ENCODE data around the gene MAPK8.

Gene MAPK8

DNA sequence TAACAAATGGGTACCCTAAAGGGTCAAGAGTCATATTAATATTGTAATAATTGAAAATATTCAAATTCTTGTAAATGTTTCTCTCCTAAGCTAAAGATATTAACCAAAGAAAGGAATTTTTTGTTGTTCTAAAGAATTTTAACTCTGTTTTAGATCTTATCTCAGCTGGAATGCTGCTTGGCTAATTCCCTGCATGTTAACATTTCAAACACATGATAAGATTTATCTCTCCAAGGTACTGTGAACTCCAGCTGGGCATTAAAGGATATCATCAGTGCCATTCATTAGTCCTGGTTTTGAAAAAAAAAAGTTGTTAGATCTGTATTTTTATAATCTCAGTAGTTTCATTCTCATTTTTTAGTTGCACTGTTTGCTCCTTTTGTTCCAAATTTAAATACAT, 76.9 kb downstream of the MAPK8 start:
- no peak for DNase-seq (ENCODE audit: low read depth in 2 of 2)

DNA sequence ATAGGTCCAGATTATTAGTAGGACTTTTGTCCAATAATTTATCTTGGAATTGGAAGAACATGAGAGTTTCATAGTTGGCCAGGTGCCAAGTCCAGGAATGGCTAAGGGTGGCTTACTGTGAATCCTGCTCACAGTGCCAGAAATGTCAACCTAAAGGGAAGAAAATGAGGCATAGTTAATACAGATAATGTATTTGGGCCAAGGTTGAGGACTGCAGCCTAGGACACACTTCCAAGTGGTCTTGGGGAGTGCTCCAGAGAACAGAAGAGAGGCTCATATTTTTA, 78.2 kb downstream of the MAPK8 start:
- no peak for DNase-seq (ENCODE audit: low read depth in 2 of 2)

DNA sequence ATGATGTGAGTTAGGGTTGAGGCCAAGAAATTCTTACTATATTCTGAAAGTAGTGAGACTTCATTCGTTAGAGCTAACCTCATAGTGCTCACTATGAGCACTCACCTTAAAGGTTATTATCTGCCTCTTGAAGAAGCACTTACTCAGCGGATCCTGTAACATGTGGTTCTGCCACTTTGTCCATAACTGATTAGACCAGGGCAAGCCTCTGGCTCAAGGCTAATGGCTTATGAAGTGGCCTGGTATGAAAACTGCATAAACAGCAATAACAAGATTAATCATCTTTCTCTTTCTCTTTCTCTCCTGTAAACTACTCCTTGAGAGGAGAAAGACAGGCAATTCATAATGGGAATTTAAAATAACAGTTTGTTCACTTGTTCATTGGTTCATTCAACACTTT, 82.8 kb downstream of the MAPK8 start:
- no peak for DNase-seq (ENCODE audit: low read depth in 2 of 2)

DNA sequence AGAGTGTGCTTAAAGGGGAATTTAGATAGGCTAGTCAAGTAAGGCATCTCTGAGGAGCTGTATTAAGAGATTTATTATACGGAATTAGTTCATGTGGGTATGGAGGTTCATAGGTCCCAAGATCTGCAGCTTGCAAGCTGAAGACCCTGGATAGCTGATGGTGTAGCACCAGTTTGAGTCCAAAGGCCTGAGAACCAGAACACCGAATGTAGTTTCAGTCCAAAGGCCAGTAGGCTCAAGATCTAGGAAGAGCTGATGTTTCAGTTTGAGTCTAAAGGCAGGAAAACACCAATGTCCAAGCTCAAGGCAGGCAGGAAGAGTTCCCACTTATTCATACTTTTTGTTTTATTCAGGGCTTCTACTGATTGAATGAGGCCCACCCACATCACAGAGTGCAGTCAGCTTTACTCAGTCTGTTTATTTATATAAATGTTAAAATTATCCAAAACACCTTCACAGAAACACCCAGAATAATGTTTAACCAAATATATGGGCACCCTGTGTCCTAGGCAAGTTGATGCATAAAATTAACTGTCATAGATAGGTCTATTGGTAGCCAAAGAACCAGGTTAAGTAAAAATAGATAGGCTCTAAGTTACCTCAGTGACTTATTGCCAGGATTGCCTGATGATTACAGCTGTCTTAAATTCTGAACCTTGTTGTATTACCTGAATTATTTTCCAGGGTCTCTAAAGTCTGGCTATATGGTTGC, 83.5 kb downstream of the MAPK8 start:
- DNase-seq (ENCODE audit: low read depth in 2 of 2) = no peak

DNA sequence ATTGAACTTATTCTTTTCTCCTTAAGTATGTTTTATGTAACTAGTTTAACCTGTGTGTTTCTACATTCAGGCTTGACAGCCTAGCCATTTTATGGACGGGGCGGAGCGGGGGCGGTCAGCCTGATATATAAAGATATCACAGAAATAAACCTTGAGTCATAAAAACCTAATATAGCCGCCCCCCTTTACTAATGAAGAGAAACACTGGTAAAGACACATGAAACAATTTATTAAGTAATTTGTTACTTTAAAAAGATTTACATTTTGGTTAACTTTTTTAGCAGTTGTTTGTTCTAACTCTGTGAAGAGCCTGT, 84.0 kb downstream of the MAPK8 start:
- DNase-seq (ENCODE audit: low read depth in 2 of 2) = no peak

DNA sequence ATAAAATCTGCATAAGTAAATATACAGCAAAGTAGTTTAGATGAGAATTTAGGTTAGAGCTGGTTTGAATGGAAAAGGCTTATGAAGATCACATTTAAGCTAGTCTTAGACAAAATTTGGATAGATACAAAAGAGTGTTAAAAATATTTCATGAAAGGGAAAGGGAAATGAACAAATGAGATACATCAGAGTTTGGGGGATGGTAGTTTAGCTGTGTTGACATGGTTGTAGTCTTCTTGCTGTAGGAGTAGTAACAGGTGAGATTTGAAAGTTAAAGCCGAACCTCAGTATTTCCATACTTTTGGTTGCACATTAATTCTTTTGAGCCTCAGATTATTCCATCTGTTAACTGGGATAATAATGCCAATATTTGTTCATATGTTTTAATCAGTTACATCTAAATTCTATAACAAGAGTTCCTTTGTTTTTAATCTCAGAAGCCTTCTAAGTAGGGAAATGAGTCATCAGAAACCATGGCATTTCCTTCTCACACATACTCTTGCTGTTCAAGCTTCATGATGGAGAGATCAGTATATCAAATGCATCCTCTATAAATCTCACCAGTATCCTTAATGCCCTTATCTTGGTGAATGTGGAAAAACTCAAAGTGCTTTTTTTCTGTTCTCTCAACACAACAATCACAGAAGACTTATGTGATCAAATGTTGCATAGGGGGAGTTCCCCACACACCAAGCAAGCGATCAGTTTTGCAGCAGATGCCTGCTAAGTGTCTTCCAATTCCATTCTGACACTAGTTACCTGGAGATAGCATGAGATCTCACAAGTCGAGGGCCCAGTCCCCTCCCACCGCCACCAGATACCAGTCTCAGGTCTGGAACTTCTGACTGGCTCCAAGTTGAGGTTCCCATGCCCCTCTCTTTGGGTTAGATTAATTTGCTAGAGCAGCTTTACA, 84.7 kb downstream of the MAPK8 start:
- no peak for DNase-seq (ENCODE audit: low read depth in 2 of 2)

DNA sequence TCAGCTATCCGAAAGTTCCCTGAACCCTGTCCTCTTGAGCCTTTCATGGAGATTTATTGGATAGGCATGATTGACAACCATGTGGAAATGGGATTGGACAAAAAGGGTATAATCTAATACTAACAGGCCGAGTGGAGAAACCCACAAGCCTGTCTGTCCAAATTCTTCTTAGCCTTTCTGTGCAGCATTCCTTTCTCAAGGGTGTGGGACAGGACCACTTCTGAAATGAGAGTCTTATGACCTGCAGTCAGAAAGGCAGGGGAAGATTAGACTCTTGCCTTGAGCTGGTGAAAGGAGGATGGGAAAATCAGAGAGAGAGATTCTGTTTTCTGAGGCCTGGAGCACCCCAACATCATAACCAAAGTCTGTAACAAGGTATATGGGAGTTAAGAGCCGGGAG, 85.5 kb downstream of the MAPK8 start:
- DNase-seq (ENCODE audit: low read depth in 2 of 2) = no peak

DNA sequence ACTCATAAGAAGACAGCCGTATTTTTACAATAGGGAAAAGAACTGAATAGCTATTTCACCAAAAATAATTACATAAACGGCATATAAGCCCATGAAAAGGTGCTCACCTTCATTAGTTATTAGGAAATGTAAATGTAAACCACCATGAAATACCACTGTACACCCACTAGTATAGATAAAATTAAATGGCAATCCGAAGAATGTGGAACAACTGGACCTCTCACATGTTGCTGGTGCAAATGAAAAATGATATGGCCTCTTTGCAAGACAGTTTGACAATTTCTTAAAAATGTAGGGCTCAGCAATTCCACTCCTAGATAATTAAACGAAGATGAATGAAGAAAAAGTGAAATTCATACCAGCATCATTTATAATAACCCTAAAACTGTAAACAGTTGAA, 91.8 kb downstream of the MAPK8 start:
- DNase-seq (ENCODE audit: low read depth in 2 of 2) = no peak

DNA sequence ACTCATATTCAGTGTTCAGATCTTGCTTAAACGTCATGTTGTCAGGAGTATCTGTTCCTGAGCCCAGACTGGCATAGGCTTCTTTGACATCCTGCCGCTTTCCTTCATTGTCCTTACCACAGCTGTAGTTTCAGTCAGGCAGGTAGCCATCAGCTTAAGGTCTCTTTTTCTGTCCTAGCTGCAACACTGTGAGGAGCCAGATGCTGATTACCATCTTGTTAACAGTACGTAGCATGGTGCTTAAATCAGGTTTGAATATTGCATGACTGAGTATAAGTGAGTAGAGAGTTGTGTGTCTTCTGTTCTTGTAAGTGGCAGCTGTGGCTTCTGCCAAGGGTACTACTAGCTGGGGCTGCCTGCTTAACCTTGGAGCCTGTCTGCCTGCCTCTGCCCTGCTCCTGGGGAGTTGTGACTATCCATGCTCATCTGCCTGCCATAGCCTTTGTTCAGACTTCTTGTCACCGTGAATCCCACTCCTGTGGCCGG, 92.6 kb downstream of the MAPK8 start:
- no peak for DNase-seq (ENCODE audit: low read depth in 2 of 2)

DNA sequence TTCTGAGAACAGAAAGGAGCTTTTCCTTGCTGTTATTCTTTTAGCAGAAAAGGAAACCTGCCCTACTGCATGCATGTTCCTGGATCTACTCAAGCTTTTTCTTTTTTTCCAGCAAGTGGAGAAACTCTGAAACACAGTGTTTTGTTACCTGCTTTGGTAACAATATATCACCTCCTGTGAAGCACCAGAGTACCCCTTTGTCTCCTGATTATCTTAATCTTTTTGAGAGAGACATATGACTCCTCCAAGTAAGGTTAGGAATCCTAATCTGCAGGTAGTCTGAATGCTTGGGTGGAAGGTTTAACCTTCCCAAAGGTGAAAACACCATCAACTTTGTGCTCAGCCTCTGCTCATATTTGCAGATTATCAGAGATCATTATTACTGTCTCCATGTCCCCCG, 93.1 kb downstream of the MAPK8 start:
- DNase-seq (ENCODE audit: low read depth in 2 of 2) = no peak

DNA sequence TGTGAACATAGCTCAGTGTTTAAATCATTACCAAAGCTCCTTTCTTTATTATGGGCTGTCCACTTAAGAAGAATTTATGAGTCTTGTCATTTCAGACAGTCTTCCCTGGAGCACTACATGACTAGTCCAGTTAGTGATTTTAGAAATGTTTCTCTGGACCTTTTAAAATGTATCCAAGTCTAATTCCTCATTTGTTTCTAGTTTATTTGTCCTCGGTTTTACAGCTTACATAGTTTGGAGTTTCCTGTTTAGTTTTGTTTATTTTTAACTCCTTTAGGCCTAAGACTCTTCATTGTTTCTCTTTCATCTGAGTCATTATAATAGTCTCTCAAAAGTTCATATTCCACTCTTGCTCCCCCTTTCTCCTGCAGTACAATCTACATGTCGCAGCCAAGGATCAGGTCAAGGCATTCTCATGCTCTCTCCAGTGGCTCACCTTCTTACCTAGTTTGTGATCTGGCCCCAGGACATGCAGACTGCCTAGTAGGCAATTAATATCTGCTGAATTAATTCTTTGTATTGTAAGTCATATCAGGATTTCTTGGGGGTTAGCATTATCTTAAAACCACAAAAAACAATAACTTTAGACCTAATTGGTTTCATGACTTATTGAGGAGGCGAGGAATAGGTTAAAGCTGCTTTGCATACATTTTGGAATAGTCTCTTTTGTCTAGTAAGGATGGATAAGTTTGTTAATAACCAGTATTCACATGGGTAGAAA, 93.8 kb downstream of the MAPK8 start:
- no peak for DNase-seq (ENCODE audit: low read depth in 2 of 2)

DNA sequence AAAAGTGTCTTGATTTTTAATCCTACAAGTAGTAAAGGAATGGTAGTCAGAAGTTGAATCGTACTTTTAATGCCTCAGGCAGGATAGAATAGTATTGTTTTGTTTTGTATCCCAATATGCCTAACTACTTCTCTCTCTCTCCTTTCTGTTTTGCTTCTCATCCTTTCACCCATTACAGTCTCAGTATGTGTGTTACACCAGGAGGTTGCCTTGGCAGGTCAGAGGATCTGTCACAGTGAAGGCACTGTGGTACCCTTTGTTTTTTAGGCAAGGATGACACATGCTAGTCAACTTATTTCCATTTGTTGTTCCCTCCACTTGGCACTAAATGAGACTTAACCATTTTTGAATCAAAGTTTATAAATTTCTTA, 94.4 kb downstream of the MAPK8 start:
- no peak for DNase-seq (ENCODE audit: low read depth in 2 of 2)

DNA sequence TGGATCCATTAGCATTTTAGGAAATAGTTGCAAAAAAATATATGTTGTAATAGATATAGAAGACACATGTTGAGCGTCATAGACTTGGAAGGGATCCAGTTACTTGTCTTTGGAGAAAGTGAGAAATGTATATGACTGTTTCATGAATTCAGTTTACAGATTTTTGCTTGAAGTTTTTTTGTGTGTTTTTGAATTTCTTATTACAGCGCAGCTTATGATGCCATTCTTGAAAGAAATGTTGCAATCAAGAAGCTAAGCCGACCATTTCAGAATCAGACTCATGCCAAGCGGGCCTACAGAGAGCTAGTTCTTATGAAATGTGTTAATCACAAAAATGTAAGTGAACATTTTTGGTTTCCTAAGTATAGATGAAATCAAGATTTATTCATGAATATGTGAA, 98.2 kb downstream of the MAPK8 start:
- DNase-seq (ENCODE audit: low read depth in 2 of 2) = no peak

DNA sequence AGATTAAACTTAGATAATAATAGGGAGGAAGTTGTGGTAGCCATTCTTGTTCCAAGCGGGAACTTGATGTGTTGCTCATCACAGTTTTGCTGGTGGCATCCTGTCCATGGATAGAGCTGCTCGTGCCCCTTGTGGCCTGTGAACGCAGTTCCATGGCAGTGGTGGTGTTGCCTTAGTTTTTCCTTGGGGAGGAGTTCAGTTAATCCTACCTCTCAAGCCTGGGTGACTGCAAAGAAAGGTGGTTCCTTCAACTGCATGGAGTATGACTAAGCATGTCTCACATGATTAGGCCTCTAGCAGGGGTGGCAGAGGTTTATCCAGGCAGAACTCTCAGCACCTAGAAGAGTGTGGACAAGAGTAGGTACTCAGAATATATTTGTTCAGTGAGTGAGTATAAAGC, 99.7 kb downstream of the MAPK8 start:
- DNase-seq (ENCODE audit: low read depth in 2 of 2) = no peak

DNA sequence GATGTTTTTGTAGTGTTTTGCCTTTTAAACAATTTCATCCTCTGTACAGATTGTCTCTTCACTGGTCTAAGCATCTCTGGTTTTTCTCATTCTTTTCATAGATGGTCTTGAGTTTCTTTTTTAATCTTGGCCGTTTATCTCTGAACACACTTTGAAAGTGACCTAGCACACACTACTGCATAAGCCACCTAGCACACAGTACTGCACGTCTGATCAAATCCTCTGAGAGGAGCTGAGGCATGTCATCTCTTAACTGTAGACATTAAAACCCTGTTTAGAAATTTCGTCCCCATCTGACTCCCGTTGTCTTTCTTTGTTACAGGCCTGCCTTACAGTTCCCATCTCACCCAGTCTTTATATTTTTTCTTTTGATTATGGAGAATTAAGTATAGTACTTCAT, 100.2 kb downstream of the MAPK8 start:
- no peak for DNase-seq (ENCODE audit: low read depth in 2 of 2)

DNA sequence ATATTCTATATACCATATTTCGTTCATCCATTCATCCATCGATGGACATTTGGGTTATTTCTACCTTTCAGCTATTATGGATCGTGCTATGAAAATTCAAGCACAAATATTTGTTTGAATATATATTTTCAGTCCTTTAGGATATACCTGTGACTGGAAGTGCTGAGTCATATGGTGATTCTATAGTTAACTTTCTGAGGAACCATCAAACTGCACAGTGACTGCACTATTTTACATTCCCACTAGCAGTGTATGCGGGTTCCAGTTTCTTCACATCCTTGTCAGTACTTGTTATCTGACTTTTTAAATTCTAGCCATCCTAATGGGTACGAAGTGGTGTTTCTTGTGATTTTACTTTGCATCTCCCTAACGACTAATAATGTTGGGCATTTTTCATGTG, 104.0 kb downstream of the MAPK8 start:
- no peak for DNase-seq (ENCODE audit: low read depth in 2 of 2)

DNA sequence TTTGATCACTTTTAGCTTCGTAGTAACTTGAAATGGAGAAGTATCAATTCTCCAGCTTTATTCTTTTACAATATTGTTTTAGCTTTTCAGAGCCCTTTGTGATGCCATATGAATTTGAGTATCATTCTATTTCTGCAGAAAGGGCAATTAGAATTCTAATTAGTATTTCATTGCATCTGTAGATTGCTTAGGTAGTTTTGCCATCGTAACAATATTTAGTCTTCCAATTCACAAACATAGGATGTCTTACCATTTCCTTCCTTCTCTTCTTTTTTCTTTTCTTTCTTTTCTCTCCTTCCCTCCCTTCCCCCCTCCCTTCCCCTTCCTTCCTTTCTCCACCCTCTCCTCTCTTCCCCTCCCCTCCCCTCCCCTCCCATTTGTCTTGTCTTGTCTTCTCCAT, 105.0 kb downstream of the MAPK8 start:
- DNase-seq (ENCODE audit: low read depth in 2 of 2) = no peak

DNA sequence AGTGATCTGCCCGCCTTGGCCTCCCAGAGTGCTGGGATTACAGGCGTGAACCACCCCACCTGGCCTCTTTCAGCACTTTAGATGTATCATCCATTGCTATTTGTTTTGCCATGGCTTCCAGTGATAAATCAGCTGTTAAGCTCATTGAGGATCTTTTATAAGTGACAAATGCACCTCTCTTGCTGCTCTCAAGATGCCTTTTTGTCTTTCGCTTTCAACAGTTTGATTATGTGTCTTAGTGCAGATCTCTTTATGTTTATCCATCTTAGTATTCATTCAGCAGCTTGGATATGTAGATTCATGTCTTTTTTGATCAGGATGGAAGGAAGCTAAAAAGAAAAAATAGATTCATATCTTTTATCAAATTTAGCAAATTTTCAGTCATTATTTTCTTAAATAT, 105.6 kb downstream of the MAPK8 start:
- no peak for DNase-seq (ENCODE audit: low read depth in 2 of 2)

DNA sequence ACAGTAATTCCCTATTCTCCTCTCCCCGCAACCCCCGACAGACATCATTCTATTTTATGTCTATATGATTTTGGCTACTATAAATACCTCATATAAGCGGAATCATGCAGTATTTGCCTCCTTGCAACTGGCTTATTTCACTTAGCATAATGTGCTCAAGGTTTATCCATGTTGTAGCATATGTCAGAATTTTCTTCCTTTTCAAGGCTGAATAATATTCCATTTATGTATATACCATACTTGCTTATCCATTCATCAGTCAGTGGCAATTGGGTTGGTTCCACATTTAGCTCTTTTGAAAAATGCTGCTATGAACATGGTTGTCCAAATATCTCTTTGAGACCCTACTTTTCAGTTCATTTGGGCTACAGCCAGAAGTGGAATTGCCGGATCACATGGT, 106.5 kb downstream of the MAPK8 start:
- no peak for DNase-seq (ENCODE audit: low read depth in 2 of 2)

DNA sequence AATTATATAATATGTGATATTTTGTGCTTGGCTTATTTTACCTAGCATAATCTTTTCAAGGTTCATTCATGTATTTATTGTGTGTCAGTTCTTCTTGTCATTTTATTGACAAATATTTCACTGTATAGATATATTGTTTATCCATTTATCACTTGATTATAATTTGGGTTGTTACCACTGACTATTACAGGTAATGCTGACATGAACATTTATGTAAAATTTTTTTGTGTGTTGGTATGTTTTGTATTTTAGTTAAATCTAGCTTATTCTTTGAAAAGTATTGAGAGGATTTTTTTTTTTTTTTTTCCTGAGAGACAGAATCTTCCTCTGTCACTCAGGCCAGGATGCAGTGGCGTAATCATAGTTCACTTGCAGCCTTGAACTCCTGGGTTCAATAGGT, 107.7 kb downstream of the MAPK8 start:
- DNase-seq (ENCODE audit: low read depth in 2 of 2) = no peak

DNA sequence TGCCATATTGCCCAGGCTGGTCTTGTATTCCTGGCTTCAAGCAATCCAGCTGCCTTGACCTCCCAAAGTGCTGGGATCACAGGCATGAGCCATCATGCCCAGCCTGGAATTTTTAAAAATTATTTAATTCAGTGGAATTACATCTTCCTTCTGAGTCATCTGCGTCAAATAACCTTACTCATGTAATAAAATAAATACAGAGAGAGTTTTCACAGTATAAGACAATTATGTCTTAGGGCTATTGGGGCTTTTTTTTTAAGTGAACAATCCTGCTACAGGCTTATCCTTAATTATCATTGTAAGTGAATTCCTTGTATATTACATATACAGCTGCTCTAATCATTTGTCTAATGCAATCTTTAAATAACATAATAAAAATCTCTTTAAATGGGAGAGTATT, 108.3 kb downstream of the MAPK8 start:
- DNase-seq (ENCODE audit: low read depth in 2 of 2) = no peak

DNA sequence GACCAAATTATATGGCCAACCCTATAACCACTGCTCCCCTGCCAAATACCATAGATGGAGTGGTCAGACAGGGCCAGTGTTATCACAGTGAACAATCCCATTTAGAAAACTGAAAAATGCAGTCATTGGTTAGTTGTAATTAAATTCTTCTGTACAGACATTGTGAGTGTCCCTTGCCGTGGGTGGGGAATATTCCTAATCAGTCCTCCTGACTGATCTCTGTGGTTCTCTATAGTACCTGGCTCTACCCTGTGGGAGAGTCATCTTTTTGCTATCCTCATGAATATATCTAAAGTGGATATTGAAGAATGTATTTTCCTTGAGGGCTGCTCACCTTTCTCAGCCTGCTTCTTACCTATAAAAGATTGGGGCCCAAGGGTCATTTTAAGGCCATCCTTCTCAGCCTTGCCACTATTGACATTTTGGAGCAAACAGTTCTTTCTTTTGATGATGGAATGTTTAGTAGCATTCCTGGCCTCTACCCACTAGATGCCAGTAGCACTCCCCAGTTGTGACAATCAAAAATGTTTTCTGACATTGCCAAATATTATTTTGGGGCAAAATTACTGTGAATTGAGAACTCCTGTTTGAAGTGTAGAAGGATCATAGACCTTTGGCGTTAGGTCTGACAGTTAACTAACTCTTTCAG, 110.2 kb downstream of the MAPK8 start:
- DNase-seq (ENCODE audit: low read depth in 2 of 2) = no peak

DNA sequence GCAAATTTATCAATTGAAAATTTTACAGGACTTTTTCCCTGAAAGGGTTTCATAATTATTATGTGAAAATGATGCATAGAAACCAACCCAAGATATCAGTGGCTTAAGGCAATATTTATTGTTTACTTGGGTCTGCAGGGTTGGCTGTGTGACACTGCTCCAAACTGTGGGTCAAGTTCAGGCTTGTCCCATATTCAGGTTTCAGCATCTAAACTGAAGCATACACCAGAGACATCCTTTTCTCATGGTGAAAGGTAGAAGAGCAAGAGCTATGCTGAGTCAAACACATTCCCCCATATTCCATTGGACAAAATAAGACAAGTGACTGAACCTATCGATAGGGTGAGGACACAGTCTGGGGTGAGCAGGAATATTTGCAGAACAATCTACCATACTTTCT, 110.9 kb downstream of the MAPK8 start:
- DNase-seq (ENCODE audit: low read depth in 2 of 2) = no peak
